Activated effector memory CD4-positive, alpha-beta T cell treated with Interleukin-2 at 50 U/mL for 16 hours (primary cell): ENCODE results near the gene KCTD19.
"Not testable (repeated sequence)": the region's sequence is repeated elsewhere in the genome, so short reads cannot be mapped to it uniquely, and the experiment has no call there.

Experiments used
- DNase-seq: peaks from one replicate; pipeline ENCODE4 v3.0.0-alpha.2; 2020

Gene KCTD19

GRCh38 chr16:67326472-67327309 lies at the start of gene KCTD19, which contains the start of gene LRRC36:
Gene KCTD19, minus strand, starts transcription at chr16:67326741. Its CDS starts 34 bp downstream, at chr16:67326707.
Gene LRRC36, plus strand, starts transcription at chr16:67326815. Its CDS starts 48 bp downstream, at chr16:67326863.
- no peak for DNase-seq

DNA sequence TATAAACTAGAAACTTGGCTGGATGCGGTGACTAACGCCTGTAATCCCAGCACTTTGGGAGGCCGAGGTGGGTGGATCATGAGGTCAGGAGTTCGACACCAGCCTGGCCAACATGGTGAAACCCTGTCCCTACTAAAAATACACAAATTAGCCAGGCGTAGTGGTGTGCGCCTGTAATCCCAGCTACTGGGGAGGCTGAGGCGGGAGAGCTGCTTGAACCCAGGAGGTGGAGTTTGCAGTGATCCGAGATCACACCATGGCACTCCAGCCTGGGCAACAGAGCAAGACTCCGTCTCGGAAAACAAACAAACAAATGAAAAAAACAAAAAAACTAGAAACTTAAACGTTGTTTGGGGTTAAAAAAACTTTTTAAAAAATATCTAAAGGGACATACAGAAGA lies 49.5 kb upstream of the KCTD19 start:
- not testable (repeated sequence) for DNase-seq

- DNase-seq: no peak
These were observed 46.1 kb upstream of the KCTD19 start for GRCh38 chr16:67372664-67373063.

DNA sequence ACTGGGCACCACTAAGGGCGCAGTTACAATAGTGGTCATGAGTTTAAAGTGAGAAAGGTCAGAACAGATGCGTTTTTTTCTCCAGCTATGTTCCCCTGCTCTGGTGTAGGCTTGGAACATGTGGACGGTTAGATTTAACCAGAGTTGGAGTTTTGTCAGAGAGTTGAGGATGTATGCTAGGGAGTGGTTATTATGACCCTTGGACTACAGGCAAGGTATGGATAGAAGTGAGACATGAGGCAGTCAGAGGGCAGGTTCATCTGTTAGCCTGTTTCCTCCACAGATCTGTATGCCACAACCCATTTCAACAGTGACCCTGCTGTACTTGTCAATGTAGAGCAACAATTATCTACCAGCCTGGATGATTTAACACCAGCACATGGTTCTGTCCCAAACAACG lies 44.1 kb upstream of the KCTD19 start:
- DNase-seq: no peak

DNA sequence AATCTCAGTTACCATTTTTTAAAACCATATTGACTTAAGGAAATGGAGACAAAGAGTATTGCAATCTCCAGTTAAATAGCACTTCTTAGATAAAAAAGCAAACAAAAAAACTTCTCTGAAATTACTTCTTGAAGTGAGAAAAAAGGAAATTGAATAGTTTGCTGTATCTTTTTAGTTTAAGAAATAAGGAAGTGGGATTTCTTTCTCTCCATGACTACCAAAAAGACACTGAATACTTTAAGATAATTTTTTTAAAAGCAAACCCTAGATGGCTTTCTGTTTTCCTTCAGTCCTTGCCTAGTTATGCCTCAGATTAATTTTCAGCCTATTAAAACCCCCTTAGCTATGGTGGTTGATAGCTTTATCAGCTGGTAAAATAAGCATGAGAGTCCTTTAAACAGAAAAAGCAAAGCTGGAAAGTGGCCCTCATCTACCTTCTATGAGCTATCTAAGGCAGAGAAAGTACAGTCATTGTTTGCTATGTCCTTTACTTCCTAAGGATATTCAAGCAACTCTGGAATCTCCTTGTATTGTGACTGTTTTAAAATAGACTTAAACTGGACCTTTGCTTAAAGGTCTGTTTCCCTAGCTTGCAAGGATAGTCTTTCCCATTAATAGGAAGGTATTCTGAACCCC lies 38.2 kb upstream of the KCTD19 start:
- no peak for DNase-seq

DNA sequence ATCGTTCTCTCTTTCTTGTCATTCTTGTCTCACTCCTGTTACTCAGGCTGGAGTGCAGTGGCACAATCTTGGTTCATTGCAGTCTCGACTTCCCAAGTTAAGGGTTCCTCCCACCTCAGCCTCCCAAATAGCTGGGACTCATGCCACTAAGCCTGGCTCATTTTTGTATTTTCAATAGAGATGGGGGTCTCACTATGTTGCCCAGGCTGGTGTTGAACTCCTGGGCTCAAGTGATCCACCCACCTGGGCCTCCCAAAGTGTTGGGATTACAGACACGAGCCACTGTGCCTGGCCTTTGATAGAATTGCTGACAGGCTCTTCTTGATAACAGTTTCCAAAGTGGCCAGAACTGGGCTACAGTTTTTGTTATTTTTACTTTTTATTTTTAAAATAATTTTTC lies 34.5 kb upstream of the KCTD19 start:
- no peak for DNase-seq

DNA sequence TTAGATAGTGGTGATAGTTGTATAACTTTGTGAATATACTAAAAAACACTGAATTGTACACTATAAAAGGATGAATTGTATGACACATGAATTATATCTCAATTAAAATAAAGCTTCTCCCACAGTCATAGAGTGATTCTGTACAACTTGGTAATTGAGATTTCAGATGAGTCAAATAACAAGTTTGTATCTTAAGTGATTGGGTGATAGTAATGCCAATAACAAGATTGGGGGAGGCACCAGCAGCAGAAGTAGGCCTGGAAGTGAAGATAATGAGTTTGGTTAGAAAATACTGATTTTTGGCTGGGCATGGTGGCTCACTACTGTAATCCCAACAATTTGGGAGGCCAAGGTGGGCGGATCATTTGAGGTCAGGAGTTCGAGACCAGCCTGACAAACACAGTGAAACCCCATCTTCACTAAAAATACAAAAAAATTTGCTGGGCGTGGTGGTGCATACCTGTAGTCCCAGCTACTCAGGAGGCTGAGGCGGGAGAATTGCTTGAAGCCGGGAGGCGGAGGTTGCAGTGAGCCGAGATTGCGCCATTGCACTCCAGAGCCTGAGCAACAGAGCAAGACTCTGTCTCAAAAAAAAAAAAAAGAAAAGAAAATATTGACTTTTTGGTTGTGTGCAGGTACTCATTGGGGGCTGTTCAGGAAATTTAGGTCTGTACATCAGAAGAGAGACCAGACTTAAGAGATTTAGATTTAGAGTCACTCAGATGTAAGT lies 33.2 kb upstream of the KCTD19 start:
- not testable (repeated sequence) for DNase-seq

- no peak for DNase-seq
These were observed 31.0 kb upstream of the KCTD19 start for GRCh38 chr16:67357561-67357960.

- DNase-seq: no peak
These were observed 29.9 kb upstream of the KCTD19 start for GRCh38 chr16:67356396-67356795.

GRCh38 chr16:67352463-67352862 lies 25.9 kb upstream of the KCTD19 start:
- not testable (repeated sequence) for DNase-seq

GRCh38 chr16:67350324-67350723 lies 23.8 kb upstream of the KCTD19 start:
- no peak for DNase-seq

DNA sequence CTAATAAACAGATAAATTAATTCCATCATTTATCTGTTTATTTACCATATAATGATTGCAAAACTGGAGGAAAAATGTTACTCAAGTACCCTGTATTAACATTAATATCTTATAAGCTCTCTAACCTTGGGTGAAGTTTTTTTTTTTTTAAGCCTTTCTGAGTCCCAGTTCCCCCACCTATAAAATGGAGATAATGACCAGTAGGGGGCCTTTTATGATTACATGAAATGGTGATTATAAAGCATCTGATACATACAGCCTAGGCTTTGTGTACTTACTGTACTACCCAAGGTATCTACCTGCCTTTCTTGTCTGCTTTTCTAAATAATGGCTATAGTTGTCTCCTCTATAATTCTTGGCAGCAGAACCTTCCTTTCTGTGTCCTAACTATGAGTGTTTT lies 22.6 kb upstream of the KCTD19 start:
- DNase-seq: no peak

- DNase-seq: no peak
These were observed 19.8 kb upstream of the KCTD19 start for GRCh38 chr16:67346341-67346740.

GRCh38 chr16:67345401-67345800 lies 18.9 kb upstream of the KCTD19 start:
- no peak for DNase-seq

GRCh38 chr16:67342616-67343015 lies 16.1 kb upstream of the KCTD19 start:
- no peak for DNase-seq

DNA sequence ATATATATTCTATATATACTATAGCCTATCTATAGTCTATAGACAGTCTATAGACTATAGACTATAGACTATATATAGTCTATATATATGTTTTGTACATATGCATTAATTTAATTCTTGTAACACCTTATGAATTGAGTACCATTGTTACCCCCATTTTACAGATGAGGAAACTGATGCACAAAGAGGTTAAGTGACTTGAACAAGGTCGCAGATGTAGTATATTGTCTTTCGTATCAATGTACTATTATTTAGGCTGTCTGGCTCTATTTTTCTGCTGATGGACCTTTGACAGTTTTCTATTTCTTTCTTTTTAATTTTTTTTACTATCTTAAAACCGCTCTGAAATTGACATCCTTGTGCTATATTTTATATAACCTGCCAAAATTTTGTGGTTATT lies 14.7 kb upstream of the KCTD19 start:
- no peak for DNase-seq

DNA sequence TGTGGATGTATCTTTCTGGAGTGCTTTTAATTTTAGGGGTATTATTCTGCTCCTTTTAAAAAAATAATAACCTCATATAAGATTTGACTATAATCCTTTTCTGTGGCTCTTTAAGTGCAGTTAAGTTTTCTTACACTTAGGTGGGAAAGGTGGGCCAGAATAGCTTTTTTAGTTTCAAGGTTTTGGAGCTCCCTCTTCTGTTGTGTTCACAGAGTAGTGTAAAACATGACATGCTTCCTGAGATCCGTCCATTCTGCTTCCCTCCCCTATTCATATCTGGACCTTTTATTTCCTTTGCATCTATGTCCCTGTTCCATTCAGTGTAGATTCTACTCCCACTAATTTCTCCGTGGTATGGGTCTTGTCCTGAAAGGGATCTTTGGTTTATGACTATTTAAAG lies 12.9 kb upstream of the KCTD19 start:
- no peak for DNase-seq

DNA sequence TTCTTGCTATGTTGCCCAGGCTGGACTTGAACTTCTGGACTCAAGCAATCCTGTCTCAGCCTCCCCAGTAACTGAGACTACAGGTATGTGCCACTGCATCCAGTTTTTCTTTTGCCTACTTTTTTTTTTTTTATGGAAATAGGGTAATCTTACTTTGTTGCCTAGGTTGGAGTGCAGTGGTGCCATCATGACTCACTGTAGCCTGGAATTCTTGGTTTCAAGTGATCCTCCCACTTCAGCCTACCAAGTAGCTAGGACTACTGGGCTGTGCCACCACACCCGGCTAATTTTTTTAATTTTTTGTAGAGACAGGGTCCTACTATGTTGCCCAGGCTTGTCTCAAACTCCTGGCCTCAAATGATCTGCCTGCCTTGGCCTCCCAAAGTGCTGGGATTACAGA lies 10.1 kb upstream of the KCTD19 start:
- no peak for DNase-seq

GRCh38 chr16:67336116-67336515 lies 9.6 kb upstream of the KCTD19 start:
- no peak for DNase-seq

GRCh38 chr16:67333315-67333714 lies 6.8 kb upstream of the KCTD19 start:
- no peak for DNase-seq

DNA sequence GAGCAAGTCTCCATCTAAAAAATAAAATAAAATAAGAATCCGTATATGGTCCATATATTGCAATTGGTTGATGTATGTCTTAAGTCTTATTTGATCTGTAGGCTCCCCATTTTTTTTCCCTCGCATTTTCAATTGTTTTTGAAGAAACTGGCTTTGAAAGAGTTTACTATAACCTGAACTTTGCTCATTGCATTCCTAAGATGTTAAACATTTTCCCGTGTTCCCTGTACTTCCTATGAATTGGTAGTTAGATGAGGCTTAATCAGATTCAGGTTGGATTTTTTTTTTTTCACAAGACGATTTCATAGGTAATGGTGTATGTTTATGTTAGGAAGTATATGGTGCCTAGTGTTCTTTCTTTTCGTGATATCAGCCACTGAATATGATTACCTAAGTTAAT lies 3.4 kb upstream of the KCTD19 start:
- DNase-seq: no peak

DNA sequence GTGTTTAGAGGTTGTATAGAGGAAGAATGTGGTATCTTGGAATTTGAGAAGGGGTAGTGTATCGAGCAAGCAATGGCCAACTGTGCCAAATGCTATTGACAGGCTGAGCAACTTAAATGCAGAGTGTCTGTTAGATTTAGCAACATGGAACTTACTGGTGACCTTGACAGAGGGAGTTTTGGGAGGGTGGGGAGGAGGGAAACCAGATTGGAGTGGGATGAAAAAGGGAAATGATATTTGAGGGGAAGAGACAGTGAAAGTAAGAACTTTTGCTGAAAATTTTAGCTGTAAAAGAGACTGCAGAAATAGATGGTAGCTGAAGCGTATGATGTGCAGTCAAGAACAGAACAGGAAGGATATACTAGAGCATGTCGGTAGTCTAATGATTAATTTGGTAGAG lies 1.2 kb upstream of the KCTD19 start:
- no peak for DNase-seq

DNA sequence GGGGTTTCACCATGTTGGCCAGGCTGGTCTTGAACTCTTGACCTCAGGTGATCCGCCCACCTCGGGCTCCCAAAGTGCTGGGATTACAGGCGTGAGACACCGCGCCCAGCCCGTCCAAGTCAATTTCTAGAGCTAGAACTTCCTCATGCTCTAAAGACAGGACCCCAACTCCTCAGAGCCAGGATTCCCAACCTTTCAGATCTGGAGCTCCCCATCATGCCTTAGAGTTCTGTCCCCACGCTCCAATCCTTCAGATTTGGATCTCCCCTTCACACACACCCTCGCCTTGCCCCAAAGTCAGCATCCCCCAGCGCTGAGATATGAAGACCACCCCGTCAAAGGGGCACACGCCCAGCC lies 448 bp downstream of the KCTD19 start:
- DNase-seq: no peak

DNA sequence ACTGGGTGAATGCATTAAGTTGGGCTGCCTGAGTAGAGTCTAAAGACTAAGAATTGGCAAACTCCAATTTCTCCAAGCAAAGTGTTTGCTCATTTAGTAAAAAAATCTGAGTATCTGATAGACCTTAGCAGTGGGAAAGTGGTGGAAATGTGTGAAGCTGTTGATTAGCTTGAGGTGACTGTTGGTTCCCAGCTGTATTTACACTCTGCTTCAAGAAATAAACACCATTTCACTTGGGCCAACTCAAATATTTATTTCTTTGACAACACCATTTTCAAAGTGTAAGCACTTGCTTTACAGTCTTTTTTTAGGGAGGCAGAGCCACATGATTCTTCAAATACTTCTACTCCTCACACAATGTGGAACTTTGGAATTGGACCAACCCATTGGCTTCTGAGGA lies 8.7 kb downstream of the KCTD19 start:
- no peak for DNase-seq
